Endothelial cell of umbilical vein (primary cell): Measurements from ENCODE around the gene ATP11C. TPM values are rescaled to one million over a fixed set of nuclear protein-coding genes. Genes with fewer than 3 reads are reported as not detected.

ENCODE experiments used
- BruUV-seq: library from RNA; stranded (reverse); fragments of 400-500 nt; replicated peaks from 2 replicates; lab custom pipeline; 2021; lab: Mats Ljungman, UMichigan
- CTCF ChIA-PET: fragments of 300-600, 350-600 bp; sonication (Branson Sonifier 250); formaldehyde crosslinking; loops from one replicate; lab custom pipeline; 2021; ENCODE audit warnings: antibody characterized with exemption, inconsistent platforms; lab: Charles Lee
- POLR2A ChIA-PET: fragments of 300-600, 350-600 bp; sonication (Branson Sonifier 250); formaldehyde crosslinking; loops from one replicate; lab custom pipeline; 2021; ENCODE audit warnings: antibody characterized with exemption, inconsistent platforms; lab: Charles Lee
- DNase-seq: peaks from one replicate; pipeline ENCODE4 v3.0.0-alpha.2; 2011; ENCODE audit warnings: low read depth, low spot score
- FAIRE-seq: peaks from 2 replicates; lab custom pipeline; 2011; peaks lifted over from hg19 to GRCh38; lab: Jason Lieb, UNC
- H2AFZ ChIP-seq: 2 replicates; pipeline ENCODE4 v1.6.0; 2012; ENCODE audit warnings: low read depth, low read length, control low read depth, inconsistent platforms
- H3K27ac ChIP-seq: 2 replicates; pipeline ENCODE4 v1.5.1; 2011; ENCODE audit warnings: low read depth, mild to moderate bottlenecking, control low read depth, low read length, moderate library complexity; ENCODE audit not compliant: insufficient read depth
- H3K27me3 ChIP-seq, 2 experiments: 2 replicates each; pipeline versions ENCODE4 v1.6.0 to v1.6.1; 2011; ENCODE audit warnings: low read length in 2 of 2, mixed read lengths in 1 of 2; ENCODE audit not compliant: control insufficient read depth in 2 of 2, insufficient read depth in 2 of 2
- H3K36me3 ChIP-seq, 2 experiments: 2 replicates in 1 of 2; 3 replicates in 1 of 2; pipeline ENCODE4 v1.5.1; 2011; ENCODE audit warnings: low read length in 2 of 2, mild to moderate bottlenecking in 1 of 2, moderate library complexity in 1 of 2; ENCODE audit not compliant: control insufficient read depth in 2 of 2, insufficient read depth in 2 of 2; ENCODE audit errors: extremely low read depth in 1 of 2
- H3K4me1 ChIP-seq: 3 replicates; pipeline ENCODE4 v1.5.1; 2011; ENCODE audit warnings: mild to moderate bottlenecking, low read length; ENCODE audit not compliant: control insufficient read depth, insufficient read depth; ENCODE audit errors: extremely low read depth
- H3K4me2 ChIP-seq: 2 replicates; pipeline ENCODE4 v1.6.1; 2011; ENCODE audit warnings: low read length, control low read depth, mixed read lengths; ENCODE audit not compliant: insufficient read depth
- H3K4me3 ChIP-seq, 3 experiments: fragments of 200-600 bp in 1 of 3; sonication (generic), shearing (Covaris generic) in 1 of 3; replicated peaks in 1 of 3; 2 replicates each; pipeline ENCODE4 v1.5.1; 2011 to 2016; ENCODE audit warnings: control low read depth in 3 of 3, low read length in 3 of 3, mild to moderate bottlenecking in 2 of 3, inconsistent platforms in 1 of 3, low read depth in 1 of 3, moderate library complexity in 1 of 3; ENCODE audit not compliant: insufficient read depth in 1 of 3
- H3K79me2 ChIP-seq: 2 replicates; pipeline ENCODE4 v1.6.0; 2012; ENCODE audit warnings: low read length, inconsistent platforms; ENCODE audit not compliant: control insufficient read depth, insufficient read depth
- H3K9ac ChIP-seq: replicated peaks from 2 replicates; pipeline ENCODE3; 2011; ENCODE audit warnings: low read length, control low read depth; ENCODE audit not compliant: insufficient read depth; ENCODE audit errors: extremely low read depth
- H3K9me1 ChIP-seq: replicated peaks from 3 replicates; pipeline ENCODE4 v1.6.0; 2011; ENCODE audit warnings: mild to moderate bottlenecking, low read length; ENCODE audit not compliant: control insufficient read depth, insufficient read depth; ENCODE audit errors: extremely low read depth
- H3K9me3 ChIP-seq: replicated peaks from 2 replicates; pipeline ENCODE4 v1.5.1; 2012; ENCODE audit warnings: low read length, inconsistent platforms; ENCODE audit not compliant: control insufficient read depth, insufficient read depth
- H4K20me1 ChIP-seq: replicated peaks from 2 replicates; pipeline ENCODE3; 2011; ENCODE audit warnings: mild to moderate bottlenecking, low read length; ENCODE audit not compliant: control insufficient read depth, insufficient read depth; ENCODE audit errors: extremely low read depth
- CTCF ChIP-seq, 2 donors: IDR thresholded peaks; 1 replicate in 1 of 2; 2 replicates in 1 of 2; pipeline ENCODE4 v1.5.1; 2011; ENCODE audit warnings: low read length in 2 of 2, mild to moderate bottlenecking in 2 of 2, moderate library complexity in 2 of 2, control low read depth in 1 of 2, inconsistent platforms in 1 of 2, low read depth in 1 of 2; ENCODE audit not compliant: insufficient read depth in 1 of 2; ENCODE audit errors: extremely low read depth in 1 of 2
- EZH2 ChIP-seq: IDR thresholded peaks from 2 replicates; pipeline ENCODE4 v1.6.1; 2012; ENCODE audit warnings: borderline replicate concordance, low read depth, mild to moderate bottlenecking, moderate library complexity, low read length, inconsistent platforms; ENCODE audit not compliant: severe bottlenecking
- FOS ChIP-seq: IDR thresholded peaks from 2 replicates; pipeline ENCODE4 v1.6.1; 2011; ENCODE audit warnings: mild to moderate bottlenecking, low read length, moderate library complexity, borderline replicate concordance; ENCODE audit not compliant: insufficient read depth
- GATA2 ChIP-seq: IDR thresholded peaks from 2 replicates; pipeline ENCODE4 v1.7.0; 2011; ENCODE audit warnings: low read depth, mild to moderate bottlenecking, moderate library complexity, mixed read lengths, low read length; ENCODE audit not compliant: insufficient read length, insufficient read depth
- POLR2A ChIP-seq: IDR thresholded peaks from 2 replicates; pipeline ENCODE4 v1.6.1; 2012; ENCODE audit warnings: low read depth, mild to moderate bottlenecking, control low read depth, low read length
- POLR2AphosphoS5 ChIP-seq: IDR thresholded peaks from 2 replicates; pipeline ENCODE4 v1.6.1; 2012; ENCODE audit warnings: low read depth, mild to moderate bottlenecking, control low read depth, low read length, moderate library complexity; ENCODE audit not compliant: insufficient read depth
- dilution Hi-C: fragments of 300-500 bp; cut with MboI; formaldehyde crosslinking; loops from one replicate; pipeline ENCODE4 v1.15.0; 2019; ENCODE audit warnings: low sequenced_read_pairs; ENCODE audit not compliant: extremely low pct_ligation_motif_present
- intact Hi-C: fragments of 100-400 bp; cut with micrococcal nuclease; formaldehyde crosslinking; loops from one replicate; pipeline ENCODE4 v1.10.0; 2022
- polyA plus RNA-seq, 4 experiments: library from polyadenylated mRNA; depleted of rRNA in 3 of 4; stranded (reverse) in 3 of 4; unstranded in 1 of 4; fragments of >200 nt; gene quantifications; 2 replicates each; pipeline versions ENCODE4 v1.2.1 to v1.2.3, GENCODE V29; 2011 to 2012; ENCODE audit warnings: missing spikeins in 1 of 4
- total RNA-seq: library from RNA; stranded (reverse); gene quantifications from 2 replicates; pipeline ENCODE4 v1.2.3, GENCODE V29; 2021

ATP11C gene
- total and polyA plus RNA-seq, 2 donors (not counting 3 experiments of a cell fraction or from before 2014, with no cell fraction given), result 9.1 to 31.8 TPM

GRCh38 chrX:139801397-139801813 is 131.4 kb downstream of the ATP11C start:
- H3K36me3 ChIP-seq, result no peaks in the 10 kb centered on the region
- no peak for TF ChIP-seq POLR2A
- no peak for TF ChIP-seq POLR2AphosphoS5
- no peak for TF ChIP-seq CTCF (IDR thresholded peaks at IDR 0.05; ENCODE audit: extremely low read depth in 1 of 2, insufficient read depth in 1 of 2, low read depth in 1 of 2, low read length in 2 of 2)
- ChIA-PET CTCF (no interaction called here), POLR2A (no interaction called here)
- H2AFZ ChIP-seq, result no peak overlapping the region
- no peak overlapping the region for H3K4me2 ChIP-seq
- no TSS peak for BruUV-seq
- no peaks in the 10 kb centered on the region for H3K27me3 ChIP-seq
- H4K20me1 ChIP-seq, result no peaks in the 10 kb centered on the region
- H3K9me3 ChIP-seq, result no peaks in the 10 kb centered on the region
- H3K27ac ChIP-seq, result no peak overlapping the region
- dilution Hi-C loops, result no loop called here
- no peak overlapping the region for H3K4me3 ChIP-seq
- no peak for FAIRE-seq
- no peaks in the 10 kb centered on the region for H3K4me1 ChIP-seq
- H3K79me2 ChIP-seq, result no peaks in the 10 kb centered on the region
- no peak for DNase-seq
- no peaks in the 10 kb centered on the region for H3K9me1 ChIP-seq
- H3K9ac ChIP-seq, result no peak overlapping the region
- intact Hi-C loops, result no loop called here

GRCh38 chrX:139798701-139799100 is 134.2 kb downstream of the ATP11C start:
- H3K9me1 ChIP-seq, result no peaks in the 10 kb centered on the region
- BruUV-seq, result no TSS peak
- DNase-seq (no peak), FAIRE-seq (no peak)
- dilution Hi-C loops (no loop called here), intact Hi-C loops (no loop called here)
- H3K79me2 ChIP-seq, result no peaks in the 10 kb centered on the region
- TF ChIP-seq EZH2, result no peak
- no peak for TF ChIP-seq CTCF (IDR thresholded peaks at IDR 0.05; ENCODE audit: extremely low read depth in 1 of 2, insufficient read depth in 1 of 2, low read depth in 1 of 2, low read length in 2 of 2)
- no peak for TF ChIP-seq FOS
- no peak for TF ChIP-seq GATA2
- no peak for TF ChIP-seq POLR2A
- no peak overlapping the region for H2AFZ ChIP-seq
- ChIA-PET POLR2A (no interaction called here), CTCF (no interaction called here)
- no peak overlapping the region for H3K4me2 ChIP-seq
- no peaks in the 10 kb centered on the region for H3K9me3 ChIP-seq
- H3K9ac ChIP-seq, result no peak overlapping the region
- H3K4me1 ChIP-seq, result no peaks in the 10 kb centered on the region
- H3K36me3 ChIP-seq, result no peaks in the 10 kb centered on the region
- no peak overlapping the region for H3K27ac ChIP-seq
- no peak overlapping the region for H3K4me3 ChIP-seq
- no peaks in the 10 kb centered on the region for H3K27me3 ChIP-seq
- no peaks in the 10 kb centered on the region for H4K20me1 ChIP-seq
